Measurements from ENCODE around the gene FBN3.

FBN3 gene

GRCh38 chr19:8148410-8149260, 757 bp downstream of the FBN3 start:
- DNase-seq (ENCODE audit: low spot score), result no peak

- no peak for DNase-seq (ENCODE audit: low spot score)
These were observed 1.3 kb downstream of the FBN3 start for GRCh38 chr19:8148088-8148409.

GRCh38 chr19:8147582-8147978, 1.8 kb downstream of the FBN3 start:
- DNase-seq (ENCODE audit: low spot score), result no peak

- DNase-seq (ENCODE audit: low spot score), result no peak
These were observed 2.4 kb downstream of the FBN3 start for GRCh38 chr19:8146877-8147581.

GRCh38 chr19:8144273-8144995, 5.0 kb downstream of the FBN3 start:
- DNase-seq (ENCODE audit: low spot score), result no peak

- no peak for DNase-seq (ENCODE audit: low spot score)
These were observed 6.4 kb downstream of the FBN3 start for GRCh38 chr19:8143041-8143440.

- no peak for DNase-seq (ENCODE audit: low spot score)
These were observed 6.9 kb downstream of the FBN3 start for GRCh38 chr19:8142513-8142900.

- no peak for DNase-seq (ENCODE audit: low spot score)
These were observed 7.5 kb downstream of the FBN3 start for GRCh38 chr19:8141726-8142512.

- no peak for DNase-seq (ENCODE audit: low spot score)
These were observed 11.2 kb downstream of the FBN3 start for GRCh38 chr19:8138201-8138600.

GRCh38 chr19:8137425-8137824, 12.0 kb downstream of the FBN3 start:
- no peak for DNase-seq (ENCODE audit: low spot score)

- DNase-seq (ENCODE audit: low spot score), result no peak
These were observed 13.3 kb downstream of the FBN3 start for GRCh38 chr19:8135946-8136618.

GRCh38 chr19:8132858-8133458, 16.4 kb downstream of the FBN3 start:
- no peak for DNase-seq (ENCODE audit: low spot score)

GRCh38 chr19:8131517-8131916, 17.9 kb downstream of the FBN3 start:
- DNase-seq (ENCODE audit: low spot score), result no peak

- no peak for DNase-seq (ENCODE audit: low spot score)
These were observed 20.3 kb downstream of the FBN3 start for GRCh38 chr19:8129061-8129618.

GRCh38 chr19:8128551-8128950, 20.8 kb downstream of the FBN3 start:
- DNase-seq (ENCODE audit: low spot score), result no peak

GRCh38 chr19:8127311-8127710, 22.1 kb downstream of the FBN3 start:
- no peak for DNase-seq (ENCODE audit: low spot score)

GRCh38 chr19:8126511-8126910, 22.9 kb downstream of the FBN3 start:
- no peak for DNase-seq (ENCODE audit: low spot score)

GRCh38 chr19:8126008-8126407, 23.4 kb downstream of the FBN3 start:
- no peak for DNase-seq (ENCODE audit: low spot score)

- DNase-seq (ENCODE audit: low spot score), result no peak
These were observed 25.7 kb downstream of the FBN3 start for GRCh38 chr19:8123683-8124082.

- DNase-seq (ENCODE audit: low spot score), result no peak
These were observed 28.5 kb downstream of the FBN3 start for GRCh38 chr19:8120636-8121480.
